Heart right ventricle (tissue), 16 donors: ENCODE results near the gene CHN2. TPM values are rescaled to one million over a fixed set of nuclear protein-coding genes. Genes with fewer than 3 reads are reported as not detected.

ENCODE experiments used
- ATAC-seq, 8 donors: fragments of 200-7000 bp; cut with Tn5 transposase; one replicate each; pipeline ENCODE4 v1.9.1; 2020; ENCODE audit warnings: mild to moderate bottlenecking in 8 of 8, moderate library complexity in 8 of 8, moderate number of reproducible peaks in 1 of 8
- DNase-seq, 2 donors: peaks; one replicate each; pipeline ENCODE4 v3.0.0-alpha.2; 2020
- H3K27ac ChIP-seq, 10 donors: fragments of 200-600 bp; sonication (generic) in 2 of 10; one replicate each; pipeline versions ENCODE4 v1.5.0 to v1.8.0; 2020 to 2022; ENCODE audit warnings: mild to moderate bottlenecking in 3 of 10
- H3K27me3 ChIP-seq, 7 donors: fragments of 200-600 bp; one replicate each; pipeline ENCODE4 v1.8.0; 2021 to 2022; ENCODE audit warnings: mild to moderate bottlenecking in 2 of 7
- H3K36me3 ChIP-seq, 9 donors: fragments of 200-600 bp; sonication (generic) in 1 of 9; one replicate each; pipeline versions ENCODE4 v1.5.0 to v1.8.0; 2020 to 2022; ENCODE audit warnings: mild to moderate bottlenecking in 2 of 9
- H3K4me1 ChIP-seq, 9 donors: fragments of 200-600 bp; sonication (generic) in 1 of 9; one replicate each; pipeline versions ENCODE4 v1.5.0 to v1.8.0; 2020 to 2022; ENCODE audit warnings: mild to moderate bottlenecking in 4 of 9
- H3K4me3 ChIP-seq, 10 donors: fragments of 200-600 bp; sonication (generic) in 2 of 10; one replicate each; pipeline versions ENCODE4 v1.5.0 to v1.8.0; 2020 to 2022; ENCODE audit warnings: mild to moderate bottlenecking in 7 of 10, moderate library complexity in 2 of 10
- H3K9me3 ChIP-seq, 11 donors: fragments of 200-600 bp in 10 of 11; sonication (generic) in 2 of 11; one replicate each; pipeline versions ENCODE4 v1.5.0 to v1.8.0; 2013 to 2022; ENCODE audit warnings: mild to moderate bottlenecking in 2 of 11, control low read depth in 1 of 11, moderate library complexity in 1 of 11
- CTCF ChIP-seq, 9 donors: fragments of 200-600 bp; sonication (generic) in 2 of 9; IDR thresholded peaks; one replicate each; pipeline versions ENCODE4 v1.5.0 to v1.8.0; 2021 to 2022; ENCODE audit warnings: antibody characterized with exemption in 9 of 9, mild to moderate bottlenecking in 5 of 9, moderate library complexity in 1 of 9
- WGBS, 2 donors: extraction: QIAGEN DNeasy Blood & Tissue Kit; methylation state at CpG; one replicate each; pipeline ENCODE4 v1.1.7; 2013; ENCODE audit warnings: inconsistent platforms in 1 of 2; 5-methylcytosine and 5-hydroxymethylcytosine counted together
- intact Hi-C, 10 donors: fragments of 100-400 bp; cut with DNase I; formaldehyde crosslinking; loops; one replicate each; pipeline versions ENCODE4 v1.11.1 to v1.14.2; 2022
- polyA plus RNA-seq, 2 donors: library from polyadenylated mRNA; stranded (reverse); fragments of 200-250 nt; gene quantifications; one replicate each; pipeline ENCODE4 v1.2.3, GENCODE V29; 2013
- total RNA-seq, 10 donors: library from RNA; stranded (reverse); fragmentation: NEBNext Ultra II Directional in 3 of 10; extraction: Animal tissue kit (Norgen Biotek cat#: 25700) in 3 of 10; gene quantifications; one replicate each; pipeline versions ENCODE4 v1.2.1 to v1.2.4, GENCODE V29; 2021 to 2023
- donor health status: Arrhythmogenic right ventricular cardiomyopathy.
- donor health status: ischemic (EF 13 %, LVEDD 7.1; RV severe dilation, severe dysfunction).
- donor health status: healthy with polysubstance abuse.
- donor health status: DM: no; HTN: yes; CAD: no.
- donor health status: DM: no; HTN: no; CAD: no.
- donor health status: ischemic (EF 25% LVEDD 6.9; RV normal size, moderate dysfunction).
- donor health status: ischemic (EF 25% LVEDD 5.7; RV mildly dilated, moderate dysfunction).
- donor health status: healthy.
- donor health status: DM: yes; HTN: yes; CAD: no.
- donor health status: Ischemic cardiomyopathy.
- donor health status: ischemic (EF 35%, LVEDD 5.7; RV mildly dilated, moderate dysfunction).
- donor health status: nonischemic (EF 11% LVEDD 7.7; RV severe dilation, severe dysfunction).
- donor health status: DM: yes; HTN: yes; CAD: no.
- donor health status: PGD.
- donor health status: ischemic (EF 29% LVEDD 5.4; RV normal size, mild dysfunction).
- donor health status: nonischemic (EF 23%, LVEDD 6.1; RV moderate dilation, normal function).

Gene CHN2
- total and polyA plus RNA-seq, 12 donors, result 5.9 to 54.9 (median 22.6) TPM

- H3K4me1 ChIP-seq, result peaks cover 0 to 15% (median 0%) of the 10 kb centered on the region in 9 donors
- DNase-seq, result no peak
- H3K27ac ChIP-seq, result no peak overlapping the region
- TF ChIP-seq CTCF (IDR thresholded peaks at IDR 0.05), result no peak
- intact Hi-C loops, result no loop called here
- H3K27me3 ChIP-seq, result no peaks in the 10 kb centered on the region
- H3K9me3 ChIP-seq, result no peaks in the 10 kb centered on the region
- no peak overlapping the region for H3K4me3 ChIP-seq
- ATAC-seq, result no peak
- no peaks in the 10 kb centered on the region for H3K36me3 ChIP-seq
- WGBS, 2 donors, result 85 to 88% methylated on average over 3 of the region's 3 CpGs
Observed at GRCh38 chr7:29229946-29230345, 35.4 kb downstream of the CHN2 start.

- ATAC-seq (no peak), DNase-seq (no peak)
- H3K9me3 ChIP-seq, result no peaks in the 10 kb centered on the region
- no peaks in the 10 kb centered on the region for H3K36me3 ChIP-seq
- no peaks in the 10 kb centered on the region for H3K27me3 ChIP-seq
- intact Hi-C loops, result no loop called here
- no peak overlapping the region for H3K4me3 ChIP-seq
- 93 to 94% methylated on average over 6 of the region's 6 CpGs for WGBS, 2 donors
- peaks cover 0 to 15% (median 0%) of the 10 kb centered on the region in 9 donors for H3K4me1 ChIP-seq
- no peak for TF ChIP-seq CTCF (IDR thresholded peaks at IDR 0.05)
- H3K27ac ChIP-seq, result no peak overlapping the region
Observed at GRCh38 chr7:29230871-29231345, 36.3 kb downstream of the CHN2 start.

- H3K36me3 ChIP-seq, result no peaks in the 10 kb centered on the region
- 71 to 73% methylated on average over 4 of the region's 4 CpGs for WGBS, 2 donors
- no peak overlapping the region for H3K27ac ChIP-seq
- H3K27me3 ChIP-seq, result no peaks in the 10 kb centered on the region
- intact Hi-C loops, result no loop called here
- H3K9me3 ChIP-seq, result no peaks in the 10 kb centered on the region
- H3K4me3 ChIP-seq, result no peak overlapping the region
- ATAC-seq (no peak), DNase-seq (no peak)
- TF ChIP-seq CTCF (IDR thresholded peaks at IDR 0.05), result no peak
- H3K4me1 ChIP-seq, result peaks cover 0 to 21% (median 0%) of the 10 kb centered on the region in 9 donors
Observed at GRCh38 chr7:29231671-29232232, 37.2 kb downstream of the CHN2 start.

GRCh38 chr7:29234438-29234837 lies 39.9 kb downstream of the CHN2 start:
- H3K4me1 ChIP-seq, result peaks cover 0 to 26% (median 0%) of the 10 kb centered on the region in 9 donors
- no peaks in the 10 kb centered on the region for H3K9me3 ChIP-seq
- no peak for TF ChIP-seq CTCF (IDR thresholded peaks at IDR 0.05)
- H3K4me3 ChIP-seq, result no peak overlapping the region
- no peak overlapping the region for H3K27ac ChIP-seq
- intact Hi-C loops, result no loop called here
- no peaks in the 10 kb centered on the region for H3K27me3 ChIP-seq
- 94 to 99% methylated on average over 2 of the region's 2 CpGs for WGBS, 2 donors
- no peaks in the 10 kb centered on the region for H3K36me3 ChIP-seq
- DNase-seq (no peak), ATAC-seq (no peak)
